Thoracic aorta (tissue), 2 donors: ENCODE results near the gene THAP2. TPM values are rescaled to one million over a fixed set of nuclear protein-coding genes. Genes with fewer than 3 reads are reported as not detected.
A peak's percentile ranks its signal among the peaks of the same experiment; 100 is the strongest.

Source experiments
- ATAC-seq: fragments of 150-250 bp; one replicate; pipeline ENCODE4 v1.8.0; 2017; ENCODE audit warnings: low read depth; ENCODE audit not compliant: insufficient number of reproducible peaks, low FRiP score
- DNase-seq: peaks from one replicate; pipeline ENCODE4 v3.0.0-alpha.2; 2020; ENCODE audit warnings: low spot score
- H3K27ac ChIP-seq, 2 donors: fragments of 200-600 bp; sonication (generic); 1 replicate in 1 of 2; 2 replicates in 1 of 2; pipeline ENCODE4 v1.5.1; 2016; ENCODE audit warnings: mild to moderate bottlenecking in 2 of 2, moderate library complexity in 2 of 2
- H3K27me3 ChIP-seq: fragments of 200-600 bp; sonication (generic); replicated peaks from 2 replicates; pipeline ENCODE4 v1.6.0; 2016; ENCODE audit warnings: mild to moderate bottlenecking; ENCODE audit not compliant: insufficient read depth
- H3K36me3 ChIP-seq: fragments of 200-600 bp; sonication (generic); one replicate; pipeline ENCODE4 v1.5.1; 2016
- H3K4me1 ChIP-seq, 2 donors: fragments of 200-600 bp; sonication (generic); 1 replicate in 1 of 2; 2 replicates in 1 of 2; pipeline versions ENCODE4 v1.5.1 to v1.6.0; 2016; ENCODE audit warnings: low read depth in 2 of 2, mild to moderate bottlenecking in 1 of 2; ENCODE audit not compliant: control insufficient read depth in 1 of 2
- H3K4me3 ChIP-seq: fragments of 200-600 bp; sonication (generic); 2 replicates; pipeline ENCODE4 v1.5.1; 2016; ENCODE audit warnings: mild to moderate bottlenecking
- H3K9me3 ChIP-seq: fragments of 200-600 bp; sonication (generic); 2 replicates; pipeline ENCODE4 v1.5.1; 2016
- CTCF ChIP-seq: fragments of 200-600 bp; sonication (generic); IDR thresholded peaks from one replicate; pipeline ENCODE4 v1.5.1; 2019; ENCODE audit warnings: antibody characterized with exemption
- total RNA-seq, 2 donors: library from RNA; depleted of rRNA; stranded (reverse); fragments of >200 nt; gene quantifications; one replicate each; pipeline versions ENCODE4 v1.1.0 to v1.2.3, GENCODE V29; 2016

The THAP2 gene
- 1 to 10 TPM in 1 of 2 donors, under 1 TPM in 1; 0.95 to 5.9 TPM for total RNA-seq

GRCh38 chr12:71663561-71664410 lies at the start of gene THAP2, which contains the start of gene ZFC3H1:
THAP2 (plus strand) TSS chr12:71664301; CDS start chr12:71664510, 209 bp downstream.
ZFC3H1 (minus strand) TSS chr12:71663848; CDS start chr12:71663610, 238 bp downstream.
- TF ChIP-seq CTCF, result no peak
- peak; percentile 87 for DNase-seq
- Histone ChIP-seq H3K4me3 (peak within 1 kb of the TSS; percentile 86), H3K27me3 (no peaks in the 10 kb centered on the region), H3K9me3 (no peaks in the 10 kb centered on the region), H3K27ac (peak within 1 kb of the TSS; percentile 93 to 96), H3K36me3 (peaks cover 12% of the 10 kb centered on the region), H3K4me1 (peaks cover 14 to 31% of the 10 kb centered on the region in 2 donors)
- ATAC-seq, result peak; percentile 99

DNA sequence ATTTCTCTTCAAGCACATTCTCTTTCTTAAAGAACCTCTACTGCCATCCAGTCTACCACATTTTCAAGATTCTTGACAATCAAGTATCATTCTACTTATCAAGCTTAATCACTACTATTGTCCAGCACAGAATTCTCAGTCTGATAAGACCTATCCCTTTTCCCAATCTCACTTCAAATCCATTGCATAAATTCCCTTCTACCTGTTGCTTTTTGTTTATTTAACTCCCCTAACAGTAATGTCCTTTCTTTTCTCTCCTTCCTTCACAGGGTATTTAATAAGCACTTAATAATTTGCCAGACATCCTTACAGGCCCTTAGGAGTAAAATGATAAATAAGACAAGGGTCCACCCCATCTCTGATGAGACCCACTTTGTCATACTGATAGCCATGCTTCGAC lies 42.2 kb upstream of the THAP2 start:
- no peak for ATAC-seq
- DNase-seq, result no peak

DNA sequence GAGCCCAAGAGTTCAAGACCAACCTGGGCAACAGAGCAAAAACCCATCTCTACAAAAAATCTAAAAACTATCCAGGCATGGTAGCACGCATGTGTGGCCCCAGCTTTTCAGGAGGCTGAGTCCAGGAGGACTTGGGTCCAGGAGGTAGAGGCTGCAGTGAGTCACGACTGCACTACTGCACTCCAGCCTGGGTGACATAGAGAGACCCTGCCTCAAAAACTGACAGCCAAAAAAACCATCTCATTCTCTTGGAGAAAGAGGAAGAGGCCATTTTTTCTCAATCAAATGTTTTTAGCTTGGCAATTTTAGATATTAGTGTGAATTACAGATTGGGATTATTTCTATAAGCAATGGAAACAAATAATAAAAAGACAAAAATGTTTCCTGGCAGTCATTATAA lies 38.6 kb upstream of the THAP2 start:
- ATAC-seq (no peak), DNase-seq (no peak)
- Histone ChIP-seq H3K36me3 (peaks cover 42% of the 10 kb centered on the region), H3K9me3 (no peaks in the 10 kb centered on the region), H3K4me1 (peaks cover 0 to 15% of the 10 kb centered on the region in 2 donors), H3K27ac (no peak overlapping the region), H3K27me3 (no peaks in the 10 kb centered on the region), H3K4me3 (no peak overlapping the region)
- no peak for TF ChIP-seq CTCF

More for the DNA sequence above, 42.2 kb upstream of the THAP2 start:
- H3K27me3 ChIP-seq, result no peaks in the 10 kb centered on the region
- peaks cover 0 to 11% of the 10 kb centered on the region in 2 donors for H3K4me1 ChIP-seq
- H3K4me3 ChIP-seq, result no peak overlapping the region
- no peaks in the 10 kb centered on the region for H3K9me3 ChIP-seq
- H3K27ac ChIP-seq, result no peak overlapping the region
- H3K36me3 ChIP-seq, result peaks cover 32% of the 10 kb centered on the region
- no peak for TF ChIP-seq CTCF

GRCh38 chr12:71626098-71626497 lies 38.0 kb upstream of the THAP2 start:
- Histone ChIP-seq H3K4me3 (no peak overlapping the region), H3K27me3 (no peaks in the 10 kb centered on the region), H3K36me3 (peaks cover 40% of the 10 kb centered on the region), H3K27ac (no peak overlapping the region), H3K4me1 (peaks cover 0 to 15% of the 10 kb centered on the region in 2 donors), H3K9me3 (no peaks in the 10 kb centered on the region)
- TF ChIP-seq CTCF, result no peak
- ATAC-seq, result no peak
- no peak for DNase-seq

DNA sequence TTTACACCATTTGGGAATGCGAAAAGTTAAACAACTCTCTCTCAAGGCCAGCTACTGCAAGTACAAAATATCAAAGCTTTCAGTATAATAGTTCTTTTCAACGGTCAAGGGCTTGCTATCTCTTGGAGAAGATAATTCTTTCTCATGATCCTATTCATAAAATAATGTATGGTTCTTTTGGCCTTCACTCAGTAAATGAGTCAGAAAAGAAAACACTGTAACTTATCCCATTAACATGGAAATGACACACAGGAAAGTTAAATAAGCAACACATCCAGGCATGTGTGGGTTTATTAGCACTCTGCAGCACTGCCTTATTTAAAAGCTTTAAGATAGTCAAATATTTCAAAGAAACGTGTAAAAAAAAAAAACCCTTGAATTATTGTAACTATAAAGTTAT lies 37.3 kb upstream of the THAP2 start:
- peaks cover 0 to 15% of the 10 kb centered on the region in 2 donors for H3K4me1 ChIP-seq
- no peaks in the 10 kb centered on the region for H3K9me3 ChIP-seq
- peaks cover 40% of the 10 kb centered on the region for H3K36me3 ChIP-seq
- no peak overlapping the region for H3K4me3 ChIP-seq
- no peaks in the 10 kb centered on the region for H3K27me3 ChIP-seq
- no peak for ATAC-seq
- H3K27ac ChIP-seq, result no peak overlapping the region
- TF ChIP-seq CTCF, result no peak
- no peak for DNase-seq
